WI38 (cell line): ENCODE results near the gene AFMID.
A peak's percentile ranks its signal among the peaks of the same experiment; 100 is the strongest.

Experiments used
- H3K4me3 ChIP-seq: 2 replicates; pipeline ENCODE4 v1.5.1; 2011; ENCODE audit warnings: low read depth, mild to moderate bottlenecking, control low read depth, low read length
- TF ChIP-seq, protein P1 (sequence below): IDR thresholded peaks from 2 replicates; pipeline ENCODE4 v1.5.1; 2012; ENCODE audit warnings: low read depth, mild to moderate bottlenecking, control low read depth, low read length

The AFMID gene

DNA sequence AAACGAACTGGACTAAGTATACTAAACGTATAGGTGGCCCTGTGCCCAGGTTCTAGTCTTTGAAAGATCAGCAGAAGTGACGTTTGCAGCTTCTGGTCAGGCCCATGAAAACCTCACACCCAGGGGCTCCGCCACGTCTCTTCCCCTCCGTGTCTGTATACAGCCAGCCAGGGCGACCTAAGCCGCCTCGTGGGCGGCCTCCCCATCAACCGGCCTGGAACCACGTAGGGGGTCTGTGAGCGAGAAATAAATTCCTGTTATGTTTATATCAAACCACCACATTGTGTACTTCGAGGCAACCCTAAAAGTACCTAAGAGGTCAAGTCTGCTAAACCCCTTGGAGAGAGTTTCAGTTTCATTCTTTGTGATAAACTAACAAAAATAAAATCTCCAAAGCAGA lies 7.1 kb upstream of the AFMID start:
- TF ChIP-seq, protein P1, sequence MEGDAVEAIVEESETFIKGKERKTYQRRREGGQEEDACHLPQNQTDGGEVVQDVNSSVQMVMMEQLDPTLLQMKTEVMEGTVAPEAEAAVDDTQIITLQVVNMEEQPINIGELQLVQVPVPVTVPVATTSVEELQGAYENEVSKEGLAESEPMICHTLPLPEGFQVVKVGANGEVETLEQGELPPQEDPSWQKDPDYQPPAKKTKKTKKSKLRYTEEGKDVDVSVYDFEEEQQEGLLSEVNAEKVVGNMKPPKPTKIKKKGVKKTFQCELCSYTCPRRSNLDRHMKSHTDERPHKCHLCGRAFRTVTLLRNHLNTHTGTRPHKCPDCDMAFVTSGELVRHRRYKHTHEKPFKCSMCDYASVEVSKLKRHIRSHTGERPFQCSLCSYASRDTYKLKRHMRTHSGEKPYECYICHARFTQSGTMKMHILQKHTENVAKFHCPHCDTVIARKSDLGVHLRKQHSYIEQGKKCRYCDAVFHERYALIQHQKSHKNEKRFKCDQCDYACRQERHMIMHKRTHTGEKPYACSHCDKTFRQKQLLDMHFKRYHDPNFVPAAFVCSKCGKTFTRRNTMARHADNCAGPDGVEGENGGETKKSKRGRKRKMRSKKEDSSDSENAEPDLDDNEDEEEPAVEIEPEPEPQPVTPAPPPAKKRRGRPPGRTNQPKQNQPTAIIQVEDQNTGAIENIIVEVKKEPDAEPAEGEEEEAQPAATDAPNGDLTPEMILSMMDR: no peak
- peak overlapping the region; percentile 18; the same call in 1 of the 2 replicates for H3K4me3 ChIP-seq

DNA sequence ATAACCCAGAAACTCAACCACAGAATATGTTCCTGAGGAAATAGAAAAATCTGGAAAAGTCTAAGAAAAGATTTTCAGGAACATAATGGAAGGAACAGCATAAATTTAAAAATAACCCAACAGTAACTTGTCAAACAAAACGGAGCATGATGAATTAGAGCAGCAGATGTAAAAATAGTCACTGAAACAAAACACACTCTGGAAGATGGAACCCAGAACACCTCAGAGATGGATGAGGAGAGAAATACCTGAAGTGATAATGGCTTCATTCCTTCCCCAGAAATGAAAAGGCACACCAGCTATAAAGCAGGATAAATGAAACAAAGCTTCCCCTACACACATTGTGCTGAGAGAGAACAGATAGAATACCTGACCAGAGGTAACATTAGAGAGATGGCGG lies 6.7 kb upstream of the AFMID start:
- peak overlapping the region; percentile 18; the same call in 1 of the 2 replicates for H3K4me3 ChIP-seq
- TF ChIP-seq, protein P1: no peak

DNA sequence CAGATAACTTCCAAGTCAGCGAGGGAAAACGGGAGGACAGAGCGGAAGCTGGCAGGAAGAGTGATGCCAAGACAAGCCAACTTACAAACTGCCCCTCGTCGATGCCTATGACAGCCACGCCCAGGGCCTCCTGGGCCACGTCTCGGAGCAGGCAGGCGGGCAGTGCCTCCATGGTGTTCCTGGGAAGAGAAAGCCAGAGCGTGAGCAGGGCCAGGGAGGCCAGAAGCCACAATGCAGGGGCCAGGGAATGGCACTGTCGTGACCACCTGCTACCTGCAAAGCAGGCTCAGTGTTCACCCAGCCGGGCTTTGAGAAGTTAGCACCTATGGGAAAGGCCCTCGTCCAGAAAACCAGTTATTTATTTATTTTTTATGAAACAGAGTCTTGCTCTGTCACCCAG lies 4.7 kb upstream of the AFMID start:
- no peak overlapping the region for H3K4me3 ChIP-seq
- TF ChIP-seq, protein P1: no peak

DNA sequence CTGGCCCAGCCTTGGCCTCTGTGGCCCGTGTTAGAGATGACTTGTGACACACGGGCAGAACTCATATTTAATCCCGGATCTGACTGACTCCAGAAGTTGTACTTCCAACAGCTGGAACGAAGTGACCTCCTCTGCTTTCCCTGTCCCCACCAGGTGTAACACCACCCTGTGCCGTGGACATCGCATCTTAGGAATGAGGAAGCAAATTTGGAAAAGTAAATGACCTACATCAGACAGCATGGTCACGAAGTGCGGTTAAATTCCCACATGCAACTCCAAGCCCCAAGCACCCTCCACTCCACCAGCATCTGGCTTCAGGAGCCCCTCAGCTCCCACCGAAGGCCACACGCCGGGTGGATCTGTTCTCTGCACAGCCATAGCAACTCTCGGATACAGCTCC lies 3.2 kb upstream of the AFMID start:
- TF ChIP-seq, protein P1: no peak
- H3K4me3 ChIP-seq: no peak overlapping the region

DNA sequence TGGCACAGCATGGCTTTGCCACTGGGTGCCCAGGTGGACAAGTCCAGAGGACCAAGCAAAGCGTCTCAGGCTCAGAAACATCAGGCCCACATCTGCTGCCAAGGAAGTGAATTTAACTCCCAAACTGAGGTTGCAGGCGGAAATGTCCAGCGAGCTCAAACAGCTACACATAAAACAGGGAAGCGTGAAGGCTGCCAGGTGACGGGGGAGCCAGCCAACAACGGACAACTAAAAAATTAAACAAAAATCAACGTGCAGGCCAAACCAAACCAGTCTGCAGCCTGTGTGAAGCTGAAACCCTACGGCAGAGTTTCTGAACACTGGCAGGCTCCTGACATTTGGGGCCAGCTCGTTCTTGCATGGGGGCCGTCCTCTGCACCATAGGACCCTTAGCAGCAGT lies 2.8 kb upstream of the AFMID start:
- H3K4me3 ChIP-seq: no peak overlapping the region

DNA sequence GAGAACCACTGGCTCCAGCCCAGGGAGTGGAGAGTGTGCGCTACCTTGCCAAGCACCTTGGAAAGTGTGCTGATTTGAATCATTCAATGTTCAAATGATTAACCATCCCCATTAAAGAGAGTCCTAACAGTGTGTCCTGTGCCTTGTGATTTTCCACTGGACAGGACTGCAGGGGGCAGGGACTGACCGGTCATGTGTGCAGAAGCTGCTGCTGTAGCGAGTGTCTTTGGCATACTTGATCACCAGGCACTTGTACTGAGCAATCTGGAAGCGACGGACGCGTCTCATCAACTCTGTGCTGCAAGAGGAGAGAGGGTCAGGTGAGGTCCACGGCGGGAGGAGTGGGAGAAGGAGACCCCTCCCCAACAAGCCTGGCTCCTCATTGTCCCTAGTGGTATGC lies 2.3 kb upstream of the AFMID start:
- TF ChIP-seq, protein P1: no peak
- H3K4me3 ChIP-seq: no peak overlapping the region

More for the DNA sequence above, 2.8 kb upstream of the AFMID start:
- TF ChIP-seq, protein P1: no peak

DNA sequence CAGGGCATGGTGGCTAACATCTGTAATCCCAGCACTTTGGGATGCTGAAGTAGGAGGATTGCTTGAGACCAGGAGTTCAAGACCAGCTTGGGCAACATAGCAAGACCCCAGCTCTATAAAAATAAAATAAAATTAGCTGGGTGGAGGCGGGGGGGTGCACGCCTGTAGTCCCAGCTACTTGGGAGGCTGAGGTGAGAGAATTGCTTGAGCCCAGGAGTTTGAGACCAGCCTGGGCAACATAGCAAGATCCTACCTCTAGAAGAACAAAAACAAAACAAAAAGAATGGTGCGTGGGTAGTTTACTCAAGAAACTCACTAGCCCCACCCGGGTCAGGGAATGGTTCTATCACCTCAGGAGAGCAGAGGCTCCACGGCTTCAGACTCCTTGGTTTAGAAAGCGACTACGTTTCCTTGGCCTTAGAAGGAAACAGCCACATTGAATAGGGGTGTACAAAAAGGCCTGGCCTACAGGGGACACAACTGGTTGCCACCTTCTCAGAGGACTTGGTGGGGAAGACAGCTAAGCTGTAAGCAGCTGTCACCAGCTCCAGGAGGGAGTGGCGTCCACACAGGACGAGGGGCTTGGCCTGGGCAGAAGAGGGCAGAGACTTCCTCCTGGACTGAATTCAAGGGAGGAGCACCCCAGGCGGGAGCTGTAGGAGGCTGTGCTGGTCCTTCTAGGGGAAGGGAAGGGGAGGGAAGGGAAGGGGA lies 1.0 kb upstream of the AFMID start:
- H3K4me3 ChIP-seq: peak overlapping the region; percentile 75
- TF ChIP-seq, protein P1: no peak
